Karpas-422 (cell line): Measurements from ENCODE around the gene NIF3L1. TPM values are rescaled to one million over a fixed set of nuclear protein-coding genes. Genes with fewer than 3 reads are reported as not detected.
"Not testable (repeated sequence)": the region's sequence is repeated elsewhere in the genome, so short reads cannot be mapped to it uniquely, and the experiment has no call there.

Experiments used
- DNase-seq: peaks from one replicate; pipeline ENCODE4 v3.0.0-alpha.2; 2015
- H2AFZ ChIP-seq: fragments of 200-600 bp; sonication (generic); 2 replicates; pipeline ENCODE4 v1.6.1; 2014; ENCODE audit warnings: antibody characterized with exemption, low read length, mixed read lengths
- H3K27ac ChIP-seq: fragments of 200-600 bp; sonication (generic); 2 replicates; pipeline ENCODE4 v1.5.1; 2014; ENCODE audit warnings: mild to moderate bottlenecking, low read length, moderate library complexity
- H3K27me3 ChIP-seq: fragments of 200-600 bp; sonication (generic); 2 replicates; pipeline ENCODE4 v1.6.1; 2014; ENCODE audit warnings: low read length, mixed read lengths
- H3K36me3 ChIP-seq: fragments of 200-600 bp; sonication (generic); 2 replicates; pipeline ENCODE4 v1.6.1; 2014; ENCODE audit warnings: low read length, mixed read lengths; ENCODE audit not compliant: insufficient read depth
- H3K4me1 ChIP-seq: fragments of 200-600 bp; sonication (generic); 2 replicates; pipeline ENCODE4 v1.6.1; 2014; ENCODE audit warnings: mild to moderate bottlenecking, low read length, mixed read lengths
- H3K4me2 ChIP-seq: fragments of 200-600 bp; sonication (generic); 2 replicates; pipeline ENCODE4 v1.6.1; 2014; ENCODE audit warnings: low read length, low read depth, mild to moderate bottlenecking; ENCODE audit not compliant: poor library complexity, severe bottlenecking
- H3K4me3 ChIP-seq: fragments of 200-600 bp; sonication (generic); 2 replicates; pipeline ENCODE4 v1.5.1; 2014; ENCODE audit warnings: mild to moderate bottlenecking, antibody characterized with exemption, low read length, mixed read lengths
- H3K79me2 ChIP-seq: fragments of 200-600 bp; sonication (generic); 2 replicates; pipeline ENCODE4 v1.6.1; 2014; ENCODE audit warnings: mild to moderate bottlenecking, low read length, mixed read lengths
- H3K9ac ChIP-seq: fragments of 200-600 bp; sonication (generic); 2 replicates; pipeline ENCODE4 v1.6.0; 2014; ENCODE audit warnings: low read length
- H3K9me2 ChIP-seq: fragments of 200-600 bp; sonication (generic), shearing (Covaris generic); replicated peaks from 2 replicates; pipeline ENCODE4 v1.6.0; 2014; ENCODE audit warnings: mild to moderate bottlenecking, low read length, moderate library complexity; ENCODE audit not compliant: insufficient read depth
- H3K9me3 ChIP-seq: fragments of 300-700, 200-600 bp; sonication (generic); 2 replicates; pipeline ENCODE4 v1.6.1; 2014; ENCODE audit warnings: low read length, mixed read lengths
- H4K20me1 ChIP-seq: fragments of 200-600 bp; sonication (generic); 2 replicates; pipeline ENCODE4 v1.6.1; 2014; ENCODE audit warnings: mild to moderate bottlenecking, antibody characterized with exemption, low read length, low read depth; ENCODE audit not compliant: insufficient read depth
- total RNA-seq: library from RNA; depleted of rRNA; stranded (reverse); fragments of >200 nt; shearing (Covaris generic); gene quantifications from 2 replicates; pipeline ENCODE4 v1.2.3, GENCODE V29; 2014; ENCODE audit warnings: low replicate concordance

NIF3L1 gene
- total RNA-seq, 1 experiment from 2014 or later: 71.4 TPM

DNA sequence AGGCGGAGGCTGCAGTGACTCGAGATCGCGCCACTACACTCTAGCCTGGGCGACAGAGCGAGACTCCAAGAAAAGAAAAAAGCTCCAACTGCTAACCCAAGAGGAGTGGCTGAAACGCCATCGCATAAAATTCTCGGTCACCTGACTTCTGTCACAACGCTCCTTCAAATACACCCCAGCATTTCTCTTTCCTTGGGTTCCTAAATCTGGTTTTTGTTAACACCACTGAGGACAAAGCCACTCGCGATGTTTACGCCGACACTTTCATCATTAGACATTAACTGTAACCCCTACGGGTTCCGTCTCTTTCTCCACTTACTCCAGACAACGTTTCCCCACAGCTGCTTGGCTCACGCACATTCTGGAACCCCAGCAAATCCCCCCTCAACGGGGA, 25.4 kb upstream of the NIF3L1 start:
- 0 out of 2 replicates have a peak overlapping the region, but pooled peaks have one; percentile 25 for H2AFZ ChIP-seq
- peak; percentile 66 for DNase-seq
- peak overlapping the region; percentile 73 for H3K4me2 ChIP-seq

GRCh38 chr2:200864176-200865034, 24.8 kb upstream of the NIF3L1 start, which contains the start of gene CLK1:
CLK1 (minus strand) TSS chr2:200864658; CDS start chr2:200861862, 2,796 bp downstream.
- Histone ChIP-seq H3K36me3 (peaks cover 25% of the 10 kb centered on the region; the same call in 1 of the 2 replicates), H3K27ac (peak within 1 kb of the TSS; percentile 80), H3K79me2 (peaks cover 50% of the 10 kb centered on the region), H3K9me2 (no peaks in the 10 kb centered on the region), H4K20me1 (peaks cover 11% of the 10 kb centered on the region; the same call in 1 of the 2 replicates), H3K4me1 (peaks cover 23% of the 10 kb centered on the region), H3K4me3 (peak within 1 kb of the TSS; percentile 76), H3K4me2 (peak within 1 kb of the TSS; percentile 73), H2AFZ (0 out of 2 replicates have a peak within 1 kb of the TSS, but pooled peaks have one; percentile 25), H3K9ac (peak within 1 kb of the TSS; percentile 90), H3K9me3 (no peaks in the 10 kb centered on the region), H3K27me3 (no peaks in the 10 kb centered on the region)
- peak; percentile 97 for DNase-seq

More for the DNA sequence above, 25.4 kb upstream of the NIF3L1 start:
- H3K9ac ChIP-seq: peak overlapping the region; percentile 90
- H3K9me2 ChIP-seq: no peaks in the 10 kb centered on the region
- H3K27ac ChIP-seq: peak overlapping the region; percentile 80
- H3K79me2 ChIP-seq: peaks cover 56% of the 10 kb centered on the region
- no peaks in the 10 kb centered on the region for H3K27me3 ChIP-seq
- H4K20me1 ChIP-seq: peaks cover 11% of the 10 kb centered on the region; the same call in 1 of the 2 replicates
- peaks cover 23% of the 10 kb centered on the region for H3K4me1 ChIP-seq
- peaks cover 31% of the 10 kb centered on the region for H3K36me3 ChIP-seq
- H3K9me3 ChIP-seq: no peaks in the 10 kb centered on the region
- peak overlapping the region; percentile 76 for H3K4me3 ChIP-seq

GRCh38 chr2:200869014-200869413, 20.2 kb upstream of the NIF3L1 start:
- Histone ChIP-seq H3K9ac (no peak overlapping the region), H3K36me3 (peaks cover 14% of the 10 kb centered on the region), H3K79me2 (peaks cover 4% of the 10 kb centered on the region), H3K9me3 (no peaks in the 10 kb centered on the region), H3K4me2 (no peak overlapping the region), H3K4me1 (peaks cover 7% of the 10 kb centered on the region), H3K9me2 (no peaks in the 10 kb centered on the region), H2AFZ (no peak overlapping the region), H3K4me3 (no peak overlapping the region), H3K27ac (no peak overlapping the region), H4K20me1 (no peaks in the 10 kb centered on the region), H3K27me3 (no peaks in the 10 kb centered on the region)
- DNase-seq: no peak

DNA sequence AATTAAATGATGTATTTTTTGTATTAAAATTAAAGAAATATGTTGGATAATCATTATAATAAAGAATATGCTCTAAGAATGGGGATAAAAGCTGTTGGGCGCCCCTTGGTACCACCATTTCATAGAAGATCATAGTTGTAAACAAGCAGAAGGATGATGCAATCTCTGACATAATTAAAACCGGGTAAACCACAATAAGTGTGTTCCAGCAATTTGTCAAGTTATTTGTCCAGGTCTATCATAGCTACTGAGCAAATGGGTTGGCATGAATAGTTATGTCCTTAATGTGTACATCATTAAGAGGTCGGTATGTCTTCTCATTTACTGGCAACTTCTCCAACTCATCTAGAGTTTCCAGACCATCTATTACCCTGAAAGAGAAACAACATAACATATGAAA, 18.0 kb upstream of the NIF3L1 start:
- no peaks in the 10 kb centered on the region for H3K27me3 ChIP-seq
- no peak overlapping the region for H2AFZ ChIP-seq
- H3K9me3 ChIP-seq: no peaks in the 10 kb centered on the region
- no peak overlapping the region for H3K4me3 ChIP-seq
- H3K9ac ChIP-seq: no peak overlapping the region
- no peaks in the 10 kb centered on the region for H4K20me1 ChIP-seq
- no peak for DNase-seq
- no peaks in the 10 kb centered on the region for H3K4me1 ChIP-seq
- H3K79me2 ChIP-seq: no peaks in the 10 kb centered on the region
- H3K36me3 ChIP-seq: peaks cover 33% of the 10 kb centered on the region
- no peaks in the 10 kb centered on the region for H3K9me2 ChIP-seq
- no peak overlapping the region for H3K4me2 ChIP-seq
- H3K27ac ChIP-seq: no peak overlapping the region

- DNase-seq: no peak
- H3K4me2 ChIP-seq: no peak overlapping the region
- H2AFZ ChIP-seq: no peak overlapping the region
- H4K20me1 ChIP-seq: no peaks in the 10 kb centered on the region
- no peaks in the 10 kb centered on the region for H3K9me3 ChIP-seq
- H3K27me3 ChIP-seq: no peaks in the 10 kb centered on the region
- H3K79me2 ChIP-seq: 0 out of 2 replicates have a peak, but pooled peaks cover 2% of the 10 kb centered on the region
- no peak overlapping the region for H3K27ac ChIP-seq
- no peak overlapping the region for H3K9ac ChIP-seq
- H3K4me3 ChIP-seq: no peak overlapping the region
- H3K36me3 ChIP-seq: peaks cover 48% of the 10 kb centered on the region
- no peaks in the 10 kb centered on the region for H3K4me1 ChIP-seq
- no peaks in the 10 kb centered on the region for H3K9me2 ChIP-seq
Observed at GRCh38 chr2:200873560-200873959, 15.6 kb upstream of the NIF3L1 start.

- Histone ChIP-seq H3K4me2 (no peak overlapping the region), H3K79me2 (0 out of 2 replicates have a peak, but pooled peaks cover 2% of the 10 kb centered on the region), H3K27ac (no peak overlapping the region), H3K4me1 (no peaks in the 10 kb centered on the region), H3K9ac (no peak overlapping the region), H2AFZ (no peak overlapping the region), H3K9me3 (no peaks in the 10 kb centered on the region), H3K36me3 (peaks cover 74% of the 10 kb centered on the region), H3K9me2 (no peaks in the 10 kb centered on the region), H4K20me1 (no peaks in the 10 kb centered on the region), H3K4me3 (no peak overlapping the region), H3K27me3 (no peaks in the 10 kb centered on the region)
- DNase-seq: no peak
Observed at GRCh38 chr2:200877443-200877842, 11.7 kb upstream of the NIF3L1 start.

DNA sequence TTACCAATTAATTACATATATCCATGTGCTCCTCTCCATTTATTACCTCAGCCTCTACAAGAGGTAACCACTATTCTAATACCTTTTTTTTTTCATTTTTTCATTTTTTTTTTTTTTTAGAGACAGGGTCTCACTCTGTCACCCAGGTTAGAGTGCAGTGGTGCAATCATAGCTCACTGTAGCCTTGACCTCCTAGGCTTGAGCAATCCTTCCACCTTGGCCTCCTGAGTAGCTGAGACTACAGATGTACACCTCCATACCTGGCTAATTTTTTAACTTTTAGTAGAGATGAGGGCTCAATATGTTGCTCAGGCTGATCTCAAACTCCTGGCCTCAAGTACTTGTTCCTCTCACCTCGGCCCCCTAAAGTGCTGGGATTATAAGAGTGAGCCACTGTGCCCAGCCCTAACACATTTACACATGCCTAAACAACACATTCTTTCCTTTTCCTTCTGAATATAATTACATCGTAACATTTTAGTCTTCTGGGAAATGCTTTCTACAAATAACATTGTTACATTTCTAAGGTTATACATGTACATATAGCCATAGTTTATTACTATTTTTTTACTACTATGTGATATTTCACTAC, 10.8 kb upstream of the NIF3L1 start:
- Histone ChIP-seq H3K79me2 (0 out of 2 replicates have a peak, but pooled peaks cover 2% of the 10 kb centered on the region), H3K27ac (no peak overlapping the region), H3K9me2 (no peaks in the 10 kb centered on the region), H3K9ac (no peak overlapping the region), H3K9me3 (no peaks in the 10 kb centered on the region), H3K4me1 (no peaks in the 10 kb centered on the region), H2AFZ (no peak overlapping the region), H3K36me3 (peaks cover 72% of the 10 kb centered on the region), H3K27me3 (no peaks in the 10 kb centered on the region), H3K4me2 (no peak overlapping the region), H3K4me3 (no peak overlapping the region), H4K20me1 (no peaks in the 10 kb centered on the region)
- no peak for DNase-seq

GRCh38 chr2:200881715-200882249, 7.4 kb upstream of the NIF3L1 start:
- not testable (repeated sequence) for H3K9ac ChIP-seq, H2AFZ ChIP-seq, H3K27ac ChIP-seq, H4K20me1 ChIP-seq, H3K27me3 ChIP-seq, H3K4me2 ChIP-seq, H3K4me3 ChIP-seq, DNase-seq, H3K9me2 ChIP-seq, H3K4me1 ChIP-seq, H3K9me3 ChIP-seq
- peaks cover 16% of the 10 kb centered on the region for H3K79me2 ChIP-seq
- peaks cover 59% of the 10 kb centered on the region for H3K36me3 ChIP-seq
